ENCODE data around the gene DPCD. TPM values are rescaled to one million over a fixed set of nuclear protein-coding genes. Genes with fewer than 3 reads are reported as not detected.

DPCD gene
- 38.2 and 47.0 TPM in 2 replicates for total RNA-seq

DNA sequence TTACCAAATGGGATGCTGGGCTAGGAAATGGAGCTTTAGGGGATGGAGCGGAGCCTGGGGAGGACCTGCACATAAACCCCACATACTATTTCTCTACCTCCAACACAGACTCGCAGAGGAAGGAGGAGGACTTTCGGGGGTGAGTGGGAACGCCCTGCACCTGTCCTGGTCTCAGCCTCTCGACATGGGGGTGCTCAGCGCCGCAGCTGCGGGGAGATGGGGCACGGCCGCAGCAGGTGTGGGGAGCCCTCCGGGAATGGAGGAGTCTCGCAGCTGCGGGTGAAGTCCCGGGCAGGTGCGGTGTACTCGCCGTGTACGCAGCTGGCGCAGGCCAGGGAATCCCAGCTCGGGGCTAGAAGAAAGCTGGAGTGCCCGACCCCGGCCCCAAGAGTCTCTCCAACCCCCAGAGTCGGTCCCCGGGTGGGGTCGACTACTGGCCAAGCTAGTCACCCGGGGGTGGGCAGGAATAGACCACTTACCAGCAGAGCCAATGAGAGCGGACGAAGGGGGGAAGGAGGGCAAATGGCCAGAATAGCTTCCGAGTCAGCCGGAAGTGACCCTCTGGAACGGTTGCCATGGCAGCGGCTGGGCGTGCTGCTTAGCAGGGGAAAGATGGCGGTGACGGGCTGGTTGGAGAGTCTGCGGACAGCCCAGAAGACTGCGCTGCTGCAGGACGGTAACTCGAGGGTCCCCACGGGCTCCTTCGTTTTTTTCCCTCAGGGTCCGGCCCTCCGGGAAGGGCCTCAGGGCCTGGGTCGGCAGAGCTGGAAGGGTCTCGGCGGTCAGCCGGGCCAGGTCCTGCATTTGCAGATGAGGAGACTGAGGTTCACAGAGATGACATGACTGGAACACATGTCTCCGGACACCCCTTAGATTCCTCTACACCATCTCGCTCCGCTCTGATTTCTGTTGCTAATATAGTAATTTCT, at the start of gene DPCD, which contains the start of gene POLL:
Gene DPCD (plus strand): TSS at position 597 of the 929 bp plus-strand sequence. CDS start 16 bp downstream, at position 613.
Gene POLL (minus strand): TSS at position 533 of the 929 bp plus-strand sequence. CDS start 897 bp downstream, outside the sequence.

Small RNA genes lying within 50 kb of the gene (small RNA-seq; reads per million reads assigned to genes)
- gene MIR3158-1 (5.8 reads per million, percentile 91 among the genes with 10 or more reads in this experiment), gene RNU6-1165P (not detected)

Other genes with a start within 250 kb of the DPCD start
- gene BTRC, start 234.2 kb upstream of the DPCD start, total RNA-seq: 11.5 and 14.7 TPM in 2 replicates
- 11.6 and 14.9 TPM in 2 replicates for gene POLL, start 64 bp upstream of the DPCD start, total RNA-seq
- gene FBXW4, start 106.8 kb downstream of the DPCD start, total RNA-seq: 46.0 and 49.9 TPM in 2 replicates
- 0.43 TPM in 1 of 2 replicates, not detected in the other for gene FGF8, start 187.8 kb downstream of the DPCD start, total RNA-seq
- gene NPM3, start 195.1 kb downstream of the DPCD start, total RNA-seq: 51.1 and 56.7 TPM in 2 replicates
- gene OGA, start 230.1 kb downstream of the DPCD start, total RNA-seq: 143 and 150 TPM in 2 replicates